D721Med (cell line): Measurements from ENCODE around the gene SLPI.
A peak's percentile ranks its signal among the peaks of the same experiment; 100 is the strongest.

Experiments used
- DNase-seq: peaks from one replicate; pipeline ENCODE4 v3.0.0; 2011; ENCODE audit warnings: low spot score; ENCODE audit not compliant: insufficient read length
- FAIRE-seq: peaks from 2 replicates; lab custom pipeline; 2011; peaks lifted over from hg19 to GRCh38; lab: Jason Lieb, UNC
- CTCF ChIP-seq: IDR thresholded peaks from 2 replicates; pipeline ENCODE4 v1.5.1; 2012; ENCODE audit warnings: mild to moderate bottlenecking, control low read depth; ENCODE audit not compliant: insufficient read depth; ENCODE audit errors: missing control alignments

SLPI gene

GRCh38 chr20:45254383-45255262, at the start of gene SLPI:
TSS of gene SLPI (minus strand) at chr20:45254564. CDS start at chr20:45254543, 21 bp downstream.
- DNase-seq (no peak), FAIRE-seq (no peak)
- TF ChIP-seq CTCF, result no peak

GRCh38 chr20:45303586-45304463, 49.5 kb upstream of the SLPI start:
- FAIRE-seq, result no peak
- TF ChIP-seq CTCF, result no peak
- no peak for DNase-seq

- no peak for TF ChIP-seq CTCF
- FAIRE-seq (no peak), DNase-seq (no peak)
These were observed 47.5 kb upstream of the SLPI start for GRCh38 chr20:45301824-45302271.

GRCh38 chr20:45300961-45301360, 46.6 kb upstream of the SLPI start:
- TF ChIP-seq CTCF, result peak; percentile 8
- FAIRE-seq (no peak), DNase-seq (no peak)

- no peak for FAIRE-seq
- no peak for DNase-seq
- TF ChIP-seq CTCF, result no peak
These were observed 45.4 kb upstream of the SLPI start for GRCh38 chr20:45299786-45300185.

- no peak for TF ChIP-seq CTCF
- no peak for DNase-seq
- no peak for FAIRE-seq
These were observed 43.6 kb upstream of the SLPI start for GRCh38 chr20:45297786-45298497.
